ENCODE measurements around the gene ZER1. TPM values are rescaled to one million over a fixed set of nuclear protein-coding genes. Genes with fewer than 3 reads are reported as not detected.

ZER1 gene
- total RNA-seq, 1 donor from 2014 or later = 18.7 TPM

GRCh38 chr9:128750926-128751595 is 20.7 kb downstream of the ZER1 start:
- no peaks in the 10 kb centered on the region for H3K27me3 Mint-ChIP-seq (ENCODE audit: low read depth)
- peaks cover 4% of the 10 kb centered on the region for H3K36me3 Mint-ChIP-seq (ENCODE audit: low read depth)

DNA sequence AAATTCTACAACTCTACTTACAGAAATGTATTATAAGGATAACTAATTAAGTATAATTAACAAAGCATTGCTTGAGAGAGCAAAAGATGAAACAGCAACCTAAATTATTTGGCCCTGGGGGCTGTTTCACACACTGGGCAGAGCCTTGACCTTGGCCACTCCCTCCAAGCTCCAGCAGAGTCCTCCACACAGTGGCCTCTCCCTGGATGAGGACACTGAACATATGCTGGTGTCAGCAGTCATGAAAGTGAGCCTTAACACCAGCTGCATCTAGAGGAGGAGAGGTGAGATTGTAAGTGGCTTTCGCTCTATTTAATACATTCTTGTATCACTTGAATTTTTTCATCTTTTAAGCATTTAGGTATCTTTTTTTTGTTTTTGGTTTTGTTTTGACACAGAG is 24.5 kb downstream of the ZER1 start:
- no peak overlapping the region for H3K27ac Mint-ChIP-seq
- no peak overlapping the region for H3K4me3 Mint-ChIP-seq (ENCODE audit: low read depth)
- peaks cover 4% of the 10 kb centered on the region for H3K36me3 Mint-ChIP-seq (ENCODE audit: low read depth)
- H3K4me1 Mint-ChIP-seq (ENCODE audit: low read depth) = no peaks in the 10 kb centered on the region
- no peak for DNase-seq (ENCODE audit: low spot score)
- H3K27me3 Mint-ChIP-seq (ENCODE audit: low read depth) = no peaks in the 10 kb centered on the region
- intact Hi-C loops (cut with micrococcal nuclease) = no loop called here
- no peaks in the 10 kb centered on the region for H3K9me3 Mint-ChIP-seq

More at GRCh38 chr9:128750926-128751595, 20.7 kb downstream of the ZER1 start:
- H3K27ac Mint-ChIP-seq = no peak overlapping the region
- DNase-seq (ENCODE audit: low spot score) = no peak
- no peak overlapping the region for H3K4me3 Mint-ChIP-seq (ENCODE audit: low read depth)
- no peaks in the 10 kb centered on the region for H3K4me1 Mint-ChIP-seq (ENCODE audit: low read depth)
- H3K9me3 Mint-ChIP-seq = no peaks in the 10 kb centered on the region
- intact Hi-C loops (cut with micrococcal nuclease) = no loop called here

DNA sequence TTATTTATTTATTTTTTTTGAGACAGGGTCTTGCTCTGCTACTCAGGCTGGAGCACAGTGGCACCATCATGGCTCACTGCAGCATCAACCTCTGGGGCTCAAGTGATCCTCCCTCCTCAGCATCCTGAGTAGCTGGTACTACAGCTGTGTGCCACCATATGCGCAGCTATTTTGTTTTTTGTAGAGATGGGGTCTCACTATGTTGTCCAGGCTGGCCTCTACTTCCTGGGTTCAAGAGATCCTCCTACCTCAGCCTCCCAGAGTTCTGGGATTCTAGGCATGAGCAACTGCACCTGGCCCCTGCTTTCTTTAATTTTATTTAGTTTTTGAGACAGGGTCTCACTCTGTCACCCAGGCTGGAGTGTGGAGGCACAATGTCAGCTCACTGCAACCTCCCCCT is 28.3 kb downstream of the ZER1 start:
- Mint-ChIP-seq H3K4me1 (ENCODE audit: low read depth) (no peaks in the 10 kb centered on the region), H3K9me3 (no peaks in the 10 kb centered on the region), H3K27me3 (ENCODE audit: low read depth) (no peaks in the 10 kb centered on the region), H3K36me3 (ENCODE audit: low read depth) (no peaks in the 10 kb centered on the region), H3K27ac (no peak overlapping the region), H3K4me3 (ENCODE audit: low read depth) (no peak overlapping the region)
- intact Hi-C loops (cut with micrococcal nuclease) = no loop called here
- DNase-seq (ENCODE audit: low spot score) = no peak

GRCh38 chr9:128742401-128742800 is 29.3 kb downstream of the ZER1 start:
- Mint-ChIP-seq H3K36me3 (ENCODE audit: low read depth) (no peaks in the 10 kb centered on the region), H3K27me3 (ENCODE audit: low read depth) (no peaks in the 10 kb centered on the region), H3K4me1 (ENCODE audit: low read depth) (no peaks in the 10 kb centered on the region), H3K4me3 (ENCODE audit: low read depth) (no peak overlapping the region), H3K27ac (no peak overlapping the region), H3K9me3 (no peaks in the 10 kb centered on the region)
- DNase-seq (ENCODE audit: low spot score) = no peak
- intact Hi-C loops (cut with micrococcal nuclease) = no loop called here

DNA sequence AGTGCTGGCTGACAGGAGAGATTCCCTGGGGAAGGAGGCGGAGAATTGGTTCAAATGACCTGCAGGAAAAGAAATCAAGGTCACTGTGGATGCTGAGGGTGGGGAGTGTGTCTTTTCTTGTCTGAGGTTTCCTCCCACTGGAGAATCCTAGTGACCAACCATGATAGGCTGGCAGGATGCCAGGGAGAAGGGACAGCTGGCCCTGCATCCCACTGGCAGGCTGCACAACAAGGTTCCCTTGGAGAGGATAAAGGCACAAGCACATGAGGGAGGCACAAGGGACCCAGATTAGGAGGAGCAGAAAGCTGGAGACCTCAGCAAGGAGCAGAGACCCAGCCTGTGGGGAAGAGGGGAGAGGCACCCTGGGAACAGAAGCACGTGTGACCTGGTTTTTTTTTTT is 36.4 kb downstream of the ZER1 start:
- no peaks in the 10 kb centered on the region for H3K9me3 Mint-ChIP-seq
- peaks cover 5% of the 10 kb centered on the region for H3K36me3 Mint-ChIP-seq (ENCODE audit: low read depth)
- intact Hi-C loops (cut with micrococcal nuclease) = no loop called here
- H3K4me1 Mint-ChIP-seq (ENCODE audit: low read depth) = peaks cover 8% of the 10 kb centered on the region
- H3K27me3 Mint-ChIP-seq (ENCODE audit: low read depth) = no peaks in the 10 kb centered on the region
- H3K4me3 Mint-ChIP-seq (ENCODE audit: low read depth) = no peak overlapping the region
- H3K27ac Mint-ChIP-seq = no peak overlapping the region
- no peak for DNase-seq (ENCODE audit: low spot score)

DNA sequence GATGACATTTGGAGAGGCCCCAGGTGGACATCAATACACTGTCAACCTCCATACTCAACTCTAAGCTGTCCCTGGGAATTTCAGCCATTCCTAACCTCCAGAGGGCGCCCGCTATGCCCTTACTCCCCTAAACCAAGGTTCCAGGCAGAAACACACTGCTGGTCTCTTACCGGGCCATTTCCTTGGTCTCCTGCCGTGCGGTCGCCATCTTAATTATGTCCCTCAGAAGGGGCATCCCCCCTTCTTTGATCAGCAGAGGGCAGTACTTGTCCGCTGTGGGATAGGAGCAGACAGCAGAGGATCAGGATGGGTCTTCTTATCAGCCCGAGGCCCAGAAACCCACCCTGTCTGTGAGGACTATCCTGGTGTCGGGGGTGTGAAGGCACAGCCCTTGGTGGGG is 38.5 kb downstream of the ZER1 start:
- Mint-ChIP-seq H3K36me3 (ENCODE audit: low read depth) (peaks cover 5% of the 10 kb centered on the region), H3K27ac (no peak overlapping the region), H3K4me1 (ENCODE audit: low read depth) (peaks cover 8% of the 10 kb centered on the region), H3K27me3 (ENCODE audit: low read depth) (no peaks in the 10 kb centered on the region), H3K9me3 (no peaks in the 10 kb centered on the region), H3K4me3 (ENCODE audit: low read depth) (no peak overlapping the region)
- intact Hi-C loops (cut with micrococcal nuclease) = no loop called here
- DNase-seq (ENCODE audit: low spot score) = no peak

DNA sequence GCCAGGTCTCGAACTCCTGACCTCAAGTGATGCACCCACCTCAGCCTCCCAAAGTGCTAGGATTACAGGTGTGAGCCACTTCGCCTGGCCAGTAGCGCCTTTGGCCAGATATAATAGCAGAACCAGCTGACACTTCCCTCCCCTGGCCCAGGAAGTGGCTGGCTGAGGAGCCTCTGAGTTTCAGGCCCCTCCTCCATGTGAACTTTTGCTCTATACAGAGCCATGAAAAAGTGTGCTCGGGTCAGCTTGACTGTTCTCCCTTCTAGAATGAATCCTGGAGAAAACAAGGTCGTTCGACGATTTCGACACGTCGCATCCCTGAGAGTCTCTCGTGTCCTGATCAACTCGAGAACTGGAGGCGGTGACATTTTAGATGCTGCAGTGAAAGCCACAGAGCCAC is 39.2 kb downstream of the ZER1 start:
- intact Hi-C loops (cut with micrococcal nuclease) = no loop called here
- Mint-ChIP-seq H3K4me1 (ENCODE audit: low read depth) (peaks cover 9% of the 10 kb centered on the region), H3K4me3 (ENCODE audit: low read depth) (no peak overlapping the region), H3K27me3 (ENCODE audit: low read depth) (no peaks in the 10 kb centered on the region), H3K27ac (no peak overlapping the region), H3K9me3 (no peaks in the 10 kb centered on the region), H3K36me3 (ENCODE audit: low read depth) (peaks cover 5% of the 10 kb centered on the region)
- DNase-seq (ENCODE audit: low spot score) = no peak

DNA sequence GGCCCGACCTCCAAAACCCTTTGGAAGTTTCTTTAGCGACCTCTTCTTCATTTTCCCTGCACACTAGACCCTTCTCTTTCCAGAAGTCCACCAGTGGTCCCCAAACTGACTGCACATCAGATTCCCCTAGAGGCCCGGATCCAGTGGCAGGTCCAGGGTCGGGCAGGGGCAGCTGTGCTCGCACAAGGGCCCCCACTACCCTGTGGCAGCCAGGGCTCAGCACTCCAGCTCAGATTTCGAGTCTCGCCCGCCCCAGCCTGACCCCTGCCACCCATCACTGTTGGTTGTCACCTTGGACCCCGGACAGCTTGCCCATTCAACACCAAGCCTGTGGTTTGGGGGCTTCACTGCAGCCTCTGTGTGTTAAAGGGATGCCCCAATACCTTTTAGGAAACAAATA is 40.0 kb downstream of the ZER1 start:
- peaks cover 11% of the 10 kb centered on the region for H3K4me1 Mint-ChIP-seq (ENCODE audit: low read depth)
- no peaks in the 10 kb centered on the region for H3K9me3 Mint-ChIP-seq
- intact Hi-C loops (cut with micrococcal nuclease) = no loop called here
- no peak overlapping the region for H3K4me3 Mint-ChIP-seq (ENCODE audit: low read depth)
- peaks cover 5% of the 10 kb centered on the region for H3K36me3 Mint-ChIP-seq (ENCODE audit: low read depth)
- DNase-seq (ENCODE audit: low spot score) = no peak
- H3K27me3 Mint-ChIP-seq (ENCODE audit: low read depth) = no peaks in the 10 kb centered on the region
- H3K27ac Mint-ChIP-seq = no peak overlapping the region

- Mint-ChIP-seq H3K36me3 (ENCODE audit: low read depth) (peaks cover 5% of the 10 kb centered on the region), H3K4me3 (ENCODE audit: low read depth) (no peak overlapping the region), H3K9me3 (no peaks in the 10 kb centered on the region), H3K4me1 (ENCODE audit: low read depth) (peaks cover 13% of the 10 kb centered on the region), H3K27ac (no peak overlapping the region), H3K27me3 (ENCODE audit: low read depth) (no peaks in the 10 kb centered on the region)
- DNase-seq (ENCODE audit: low spot score) = no peak
- intact Hi-C loops (cut with micrococcal nuclease) = no loop called here
These were observed 40.6 kb downstream of the ZER1 start for GRCh38 chr9:128731093-128731492.

GRCh38 chr9:128729766-128730517 is 41.8 kb downstream of the ZER1 start:
- Mint-ChIP-seq H3K27ac (no peak overlapping the region), H3K27me3 (ENCODE audit: low read depth) (no peaks in the 10 kb centered on the region), H3K4me1 (ENCODE audit: low read depth) (peaks cover 22% of the 10 kb centered on the region), H3K4me3 (ENCODE audit: low read depth) (no peak overlapping the region), H3K36me3 (ENCODE audit: low read depth) (peaks cover 5% of the 10 kb centered on the region), H3K9me3 (no peaks in the 10 kb centered on the region)
- DNase-seq (ENCODE audit: low spot score) = no peak
- intact Hi-C loops (cut with micrococcal nuclease) = loop anchor here (10.0 kb wide), 1 partner anchor 175 kb away; the partner anchor contains the start of gene SPTAN1

DNA sequence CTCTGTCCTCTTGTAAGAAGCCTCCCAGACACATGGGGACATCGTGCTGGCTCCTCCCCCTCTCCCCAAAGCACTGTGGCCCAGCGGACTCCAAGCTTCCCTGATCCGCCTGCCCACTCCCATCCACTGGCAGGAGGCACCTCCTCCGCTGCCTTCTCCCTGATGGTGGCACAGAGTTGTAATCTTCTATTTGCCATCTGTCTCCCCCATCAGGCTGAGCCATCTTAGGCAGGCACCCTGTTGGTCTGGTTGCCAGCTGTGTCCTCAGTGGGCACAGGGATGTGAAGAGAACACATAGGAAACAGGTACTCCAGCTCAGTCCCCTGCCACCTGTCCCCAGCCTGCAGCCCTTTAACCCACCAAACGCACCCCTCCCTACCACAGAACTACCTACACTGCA is 42.4 kb downstream of the ZER1 start:
- no peaks in the 10 kb centered on the region for H3K9me3 Mint-ChIP-seq
- no peak for DNase-seq (ENCODE audit: low spot score)
- intact Hi-C loops (cut with micrococcal nuclease) = loop anchor here (10.0 kb wide), 1 partner anchor 175 kb away; the partner anchor contains the start of gene SPTAN1
- no peak overlapping the region for H3K27ac Mint-ChIP-seq
- peaks cover 5% of the 10 kb centered on the region for H3K36me3 Mint-ChIP-seq (ENCODE audit: low read depth)
- H3K27me3 Mint-ChIP-seq (ENCODE audit: low read depth) = no peaks in the 10 kb centered on the region
- peaks cover 27% of the 10 kb centered on the region for H3K4me1 Mint-ChIP-seq (ENCODE audit: low read depth)
- H3K4me3 Mint-ChIP-seq (ENCODE audit: low read depth) = no peak overlapping the region

DNA sequence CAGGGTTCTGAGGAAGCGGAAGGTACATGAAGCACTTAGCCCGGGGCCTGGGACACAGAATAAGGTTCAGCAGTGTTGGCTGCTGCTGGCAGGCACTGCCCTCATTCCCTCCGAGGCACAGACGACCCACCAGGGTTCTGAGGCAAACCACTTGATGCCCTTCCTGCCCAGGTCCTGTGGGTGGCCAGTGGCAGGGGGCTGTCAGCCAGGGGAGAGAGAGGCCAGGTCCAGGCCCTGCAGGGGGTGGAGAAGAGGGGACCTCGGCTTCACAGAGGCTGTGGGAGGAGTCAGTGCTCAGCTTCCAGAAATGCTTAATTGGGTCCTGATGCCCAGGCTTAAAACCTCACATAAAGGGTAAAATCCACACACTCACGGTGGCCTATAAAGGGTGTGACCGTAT is 43.4 kb downstream of the ZER1 start:
- Mint-ChIP-seq H3K27ac (no peak overlapping the region), H3K4me3 (ENCODE audit: low read depth) (no peak overlapping the region), H3K27me3 (ENCODE audit: low read depth) (no peaks in the 10 kb centered on the region), H3K4me1 (ENCODE audit: low read depth) (peaks cover 30% of the 10 kb centered on the region), H3K36me3 (ENCODE audit: low read depth) (peaks cover 3% of the 10 kb centered on the region), H3K9me3 (no peaks in the 10 kb centered on the region)
- DNase-seq (ENCODE audit: low spot score) = no peak
- intact Hi-C loops (cut with micrococcal nuclease) = loop anchor here (10.0 kb wide), 1 partner anchor 173 kb away; the partner anchor contains the start of gene SPTAN1

DNA sequence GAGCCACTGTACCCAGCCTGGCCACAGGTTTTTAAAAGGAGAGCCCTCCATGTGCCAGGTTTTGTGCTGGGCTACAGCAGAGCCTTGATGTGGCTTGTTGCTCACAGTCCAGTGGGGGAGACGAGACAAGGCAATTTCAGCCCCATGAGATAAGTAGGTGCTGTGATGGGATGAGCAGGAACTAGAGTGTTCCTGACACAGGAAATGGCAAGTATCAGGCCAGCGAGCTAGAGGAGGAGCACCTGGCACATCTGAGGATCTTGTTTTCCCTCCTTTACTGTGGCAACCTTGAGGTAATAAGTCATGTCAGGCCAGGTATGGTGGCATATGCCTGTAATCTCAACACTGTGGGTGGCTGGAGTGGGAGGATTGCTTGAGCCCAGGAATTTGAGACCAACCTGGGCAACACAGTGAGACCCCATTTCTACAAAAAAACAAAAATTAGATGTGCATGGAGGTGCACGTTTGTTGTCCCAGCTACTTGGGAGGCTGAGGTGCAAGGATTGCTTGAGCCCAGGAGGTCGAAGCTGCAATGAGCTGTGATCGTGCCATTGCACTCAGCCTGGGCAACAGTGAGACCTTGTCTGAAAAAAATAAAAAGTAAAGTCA is 44.0 kb downstream of the ZER1 start:
- H3K4me3 Mint-ChIP-seq (ENCODE audit: low read depth) = no peak overlapping the region
- no peak for DNase-seq (ENCODE audit: low spot score)
- H3K27ac Mint-ChIP-seq = no peak overlapping the region
- H3K9me3 Mint-ChIP-seq = no peaks in the 10 kb centered on the region
- intact Hi-C loops (cut with micrococcal nuclease) = loop anchor here (10.0 kb wide), 1 partner anchor 173 kb away; the partner anchor contains the start of gene SPTAN1
- no peaks in the 10 kb centered on the region for H3K27me3 Mint-ChIP-seq (ENCODE audit: low read depth)
- H3K36me3 Mint-ChIP-seq (ENCODE audit: low read depth) = no peaks in the 10 kb centered on the region
- H3K4me1 Mint-ChIP-seq (ENCODE audit: low read depth) = peaks cover 30% of the 10 kb centered on the region

Measured in activated T-helper 2 cell treated with anti-CD3 and anti-CD28 coated beads, Interferon-gamma antibody, Interleukin-2, Interleukin-4, amounts not matched to agents 10 μg/mL and 5 μg/mL and 100 μg/mL, durations not matched to agents 14 hours and 24 hours and 36 hours (primary cell).